SK-MEL-5 (cell line): ENCODE data around the gene FPR3. TPM values are rescaled to one million over a fixed set of nuclear protein-coding genes. Genes with fewer than 3 reads are reported as not detected.
A peak's percentile ranks its signal among the peaks of the same experiment; 100 is the strongest.
"Not testable (repeated sequence)": the region's sequence is repeated elsewhere in the genome, so short reads cannot be mapped to it uniquely, and the experiment has no call there.

Experiments
- DNase-seq: peaks from one replicate; pipeline ENCODE4 v3.0.0-alpha.2; 2016; ENCODE audit warnings: low read depth, low spot score
- in situ Hi-C: cut with HindIII; loops from 2 replicates; pipeline ENCODE4 v1.10.0; 2016; ENCODE audit warnings: low sequenced_read_pairs, high pct_unique_total_duplicates, low pct_unique_long_range_greater_than_20kb
- total RNA-seq: library from RNA; depleted of rRNA; stranded (reverse); fragments of >200 nt; shearing (Covaris generic); gene quantifications from 2 replicates; pipeline ENCODE4 v1.2.3, GENCODE V29; 2014

The FPR3 gene
- total RNA-seq, 1 experiment from 2014 or later: not detected

- no peak for DNase-seq
- in situ Hi-C loops: no loop called here
Measured at GRCh38 chr19:51800473-51801244, 5.7 kb downstream of the FPR3 start.

- in situ Hi-C loops: no loop called here
Measured at GRCh38 chr19:51802775-51803174, 7.8 kb downstream of the FPR3 start.

DNA sequence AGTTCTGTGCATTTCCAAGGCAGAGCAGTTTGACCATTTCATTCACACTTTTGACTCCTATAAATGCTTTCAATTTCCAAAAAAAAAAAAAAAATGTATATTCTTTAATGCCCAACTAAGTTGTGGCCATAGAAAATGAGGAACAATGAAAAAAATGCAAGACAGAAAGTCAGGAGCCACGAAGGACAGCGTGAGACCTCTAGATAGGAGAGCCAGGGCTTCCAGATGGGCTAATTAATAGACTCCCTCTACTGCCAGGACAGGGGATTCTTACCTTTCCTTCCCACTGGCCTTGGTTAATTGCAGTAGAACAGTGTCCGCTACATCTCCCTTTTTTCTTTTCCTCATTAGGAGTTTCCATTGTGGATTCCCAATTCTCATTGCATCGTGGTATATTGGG lies 8.6 kb downstream of the FPR3 start:
- in situ Hi-C loops: no loop called here
- DNase-seq: no peak

More at GRCh38 chr19:51802775-51803174, 7.8 kb downstream of the FPR3 start:
- DNase-seq: no peak

DNA sequence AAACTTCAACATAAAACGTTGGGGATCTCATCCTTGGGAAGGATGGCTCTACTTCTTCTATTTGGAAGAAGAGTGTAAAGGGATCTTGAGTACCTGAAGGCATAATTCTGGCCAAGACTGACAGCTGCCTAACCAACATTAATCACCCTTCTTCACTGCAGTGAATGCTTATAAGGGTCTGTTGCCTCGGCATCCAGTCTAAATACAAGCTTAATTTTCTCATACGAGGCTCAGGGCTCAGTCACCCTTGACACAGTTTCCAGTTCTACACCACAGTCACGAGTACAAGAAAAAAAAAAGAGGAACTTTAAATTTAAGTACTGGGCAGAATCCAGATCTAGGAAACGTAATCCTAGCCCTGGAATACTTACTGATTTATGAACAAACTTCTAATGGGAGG lies 9.0 kb downstream of the FPR3 start:
- in situ Hi-C loops: no loop called here
- no peak for DNase-seq

DNA sequence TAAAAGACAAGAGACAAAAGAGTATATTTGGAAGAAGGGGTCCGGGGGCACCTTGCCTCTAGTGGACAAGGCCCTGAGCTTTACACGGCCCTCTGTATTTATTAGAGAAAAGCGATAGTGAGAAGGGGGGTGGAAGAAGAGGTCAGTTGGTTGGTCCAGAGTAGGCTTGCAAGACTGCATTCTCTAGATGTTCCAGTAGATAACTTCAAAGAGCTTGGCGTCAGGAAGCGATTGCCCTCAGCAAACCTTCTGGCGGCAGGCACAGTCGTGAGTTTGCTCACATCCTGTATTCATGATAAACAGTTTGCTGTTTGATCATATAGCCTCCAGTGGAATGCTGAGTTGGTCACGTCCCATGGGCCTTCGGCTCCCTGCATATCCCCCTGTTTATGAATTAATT lies 9.8 kb downstream of the FPR3 start:
- DNase-seq, in situ Hi-C loops: not testable (repeated sequence)

GRCh38 chr19:51805396-51805795 lies 10.4 kb downstream of the FPR3 start:
- DNase-seq, in situ Hi-C loops: not testable (repeated sequence)

GRCh38 chr19:51806571-51806970 lies 11.6 kb downstream of the FPR3 start:
- in situ Hi-C loops: not testable (repeated sequence)

DNA sequence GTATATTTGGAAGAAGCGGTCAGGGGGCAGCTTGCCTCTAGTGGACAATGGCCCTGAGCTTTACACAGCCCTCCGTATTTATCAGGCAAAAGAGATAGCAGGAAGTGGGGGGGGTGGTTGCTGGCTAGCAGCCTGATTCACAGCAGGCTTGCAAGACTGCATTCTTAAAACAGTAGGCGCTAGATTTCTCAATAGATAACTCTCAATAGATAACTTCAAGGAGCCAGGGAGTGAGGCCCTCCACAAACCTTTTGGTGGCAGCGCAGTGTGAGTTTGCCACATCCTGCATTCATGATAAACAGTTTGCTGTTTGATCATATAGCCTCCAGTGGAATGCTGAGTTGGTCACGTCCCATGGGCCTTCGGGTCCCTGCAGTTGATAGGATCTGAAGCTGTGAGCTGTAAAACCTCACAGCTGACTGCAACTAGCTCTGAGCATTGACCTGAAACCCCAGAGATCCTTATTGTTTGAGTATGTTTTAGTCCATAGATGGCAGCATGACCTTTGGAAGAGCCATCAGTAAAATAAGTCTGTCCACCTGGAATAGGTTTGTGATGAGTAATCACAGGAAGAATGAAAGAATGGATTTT lies 12.2 kb downstream of the FPR3 start:
- in situ Hi-C loops: no loop called here
- no peak for DNase-seq

More at GRCh38 chr19:51806571-51806970, 11.6 kb downstream of the FPR3 start:
- DNase-seq: not testable (repeated sequence)

- in situ Hi-C loops: no loop called here
- no peak for DNase-seq
Measured at GRCh38 chr19:51807925-51808324, 13.0 kb downstream of the FPR3 start.

- in situ Hi-C loops: no loop called here
- peak; percentile 38 for DNase-seq
Measured at GRCh38 chr19:51808333-51808986, 13.5 kb downstream of the FPR3 start.

DNA sequence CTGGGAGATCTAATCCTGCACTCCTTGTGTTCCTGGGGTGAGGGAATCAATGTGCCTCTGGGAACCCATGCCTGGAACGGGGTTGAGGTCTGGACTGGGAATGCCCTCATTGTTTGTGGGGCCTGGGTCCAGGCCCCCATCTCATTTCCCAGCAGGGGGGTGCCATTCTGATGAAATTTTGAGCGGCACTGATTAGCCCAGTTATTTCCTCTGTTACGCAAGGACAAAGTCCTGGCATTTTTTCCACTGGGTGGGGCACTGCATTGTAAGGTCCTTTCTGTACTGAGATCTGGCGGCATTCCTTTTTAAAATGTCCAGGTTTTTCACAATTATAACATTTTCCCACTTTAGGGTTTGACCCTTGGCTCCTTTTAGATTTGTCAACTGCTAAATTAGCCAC lies 14.8 kb downstream of the FPR3 start:
- in situ Hi-C loops: no loop called here
- DNase-seq: no peak

GRCh38 chr19:51810223-51810622 lies 15.3 kb downstream of the FPR3 start:
- in situ Hi-C loops: no loop called here
- peak; percentile 16 for DNase-seq

DNA sequence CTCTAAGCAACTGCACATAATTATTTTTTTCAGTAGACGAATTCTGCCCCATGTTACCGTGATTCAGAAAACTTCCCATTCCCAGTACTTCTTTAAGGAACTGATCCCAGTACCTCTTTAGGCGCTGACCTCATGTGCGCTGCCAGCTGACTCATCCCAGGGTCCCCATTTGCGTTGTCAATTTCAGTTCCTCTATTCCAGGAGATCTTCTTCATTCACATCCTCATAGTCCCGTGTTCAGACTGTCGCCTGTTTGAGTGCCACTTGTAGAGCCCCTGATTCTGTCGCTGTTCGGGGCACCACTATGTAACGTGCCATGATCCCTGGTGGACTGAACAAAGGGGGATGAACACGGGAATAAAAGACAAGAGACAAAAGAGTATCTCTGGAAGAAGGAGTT lies 16.4 kb downstream of the FPR3 start:
- in situ Hi-C loops: no loop called here
- DNase-seq: no peak

- no peak for DNase-seq
- in situ Hi-C loops: no loop called here
Measured at GRCh38 chr19:51815043-51815442, 20.1 kb downstream of the FPR3 start.

GRCh38 chr19:51816711-51817110 lies 21.8 kb downstream of the FPR3 start:
- in situ Hi-C loops: no loop called here
- no peak for DNase-seq

- in situ Hi-C loops: no loop called here
- DNase-seq: no peak
Measured at GRCh38 chr19:51820011-51820410, 25.1 kb downstream of the FPR3 start.

DNA sequence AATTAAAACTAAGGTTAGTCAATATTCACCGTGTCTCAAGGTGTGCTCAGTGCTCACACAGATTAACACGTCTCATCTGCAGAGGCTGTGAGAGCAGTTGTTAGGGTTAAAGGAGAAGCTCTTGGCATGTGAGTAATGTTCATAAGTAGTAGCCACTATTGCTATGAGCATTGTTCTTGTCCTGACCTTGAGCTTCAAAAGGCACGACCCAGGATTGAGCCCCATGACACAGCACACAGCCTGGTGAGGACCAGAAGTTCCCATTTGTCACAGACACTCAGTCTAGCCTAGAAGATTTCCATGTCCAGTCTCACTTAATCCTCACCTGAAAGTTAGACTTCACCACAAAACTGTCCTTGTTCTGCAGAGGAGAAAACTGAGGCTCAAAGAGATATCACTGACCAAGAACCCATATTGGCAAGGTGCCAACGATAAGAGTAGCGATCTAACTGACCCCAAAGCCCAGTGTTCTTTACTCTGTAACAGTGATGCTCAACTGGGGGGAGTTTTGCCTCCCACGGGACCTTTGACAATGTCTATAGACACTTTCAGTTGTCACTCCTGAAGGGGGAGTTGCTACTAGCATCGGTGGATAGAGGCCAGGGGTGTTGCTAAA lies 26.0 kb downstream of the FPR3 start:
- in situ Hi-C loops: no loop called here
- no peak for DNase-seq

GRCh38 chr19:51821456-51821855 lies 26.5 kb downstream of the FPR3 start:
- DNase-seq: no peak
- in situ Hi-C loops: no loop called here
